Body of pancreas (tissue), 4 donors: Measurements from ENCODE around the gene BMERB1. TPM values are rescaled to one million over a fixed set of nuclear protein-coding genes. Genes with fewer than 3 reads are reported as not detected.

ENCODE experiments used
- ATAC-seq: fragments of 150-250 bp; one replicate; pipeline ENCODE4 v1.9.1; 2016
- DNase-seq, 4 donors: peaks; one replicate each; pipeline ENCODE4 v3.0.0-alpha.2; 2019
- H3K27ac ChIP-seq, 4 donors: fragments of 200-600 bp; sonication (generic); 1 replicate in 3 of 4; 2 replicates in 1 of 4; pipeline versions ENCODE4 v1.5.1 to v1.6.1; 2016 to 2019; ENCODE audit warnings: mild to moderate bottlenecking in 1 of 4, mixed read lengths in 1 of 4, moderate library complexity in 1 of 4
- H3K27me3 ChIP-seq, 2 donors: fragments of 200-600 bp; sonication (generic); one replicate each; pipeline ENCODE4 v1.6.0; 2016; ENCODE audit warnings: mild to moderate bottlenecking in 1 of 2
- H3K36me3 ChIP-seq, 2 donors: fragments of 200-600 bp; sonication (generic); replicated peaks in 1 of 2; 2 replicates each; pipeline ENCODE4 v1.5.1; 2016; ENCODE audit warnings: low read depth in 2 of 2; ENCODE audit not compliant: insufficient read depth in 1 of 2
- H3K4me1 ChIP-seq: fragments of 200-600 bp; sonication (generic); one replicate; pipeline ENCODE4 v1.6.0; 2016
- H3K4me3 ChIP-seq, 2 donors: fragments of 200-600 bp; sonication (generic); 1 replicate in 1 of 2; 2 replicates in 1 of 2; pipeline ENCODE4 v1.5.1; 2016 to 2019
- H3K9me3 ChIP-seq, 3 donors: fragments of 200-600 bp; sonication (generic); 1 replicate in 2 of 3; 2 replicates in 1 of 3; pipeline ENCODE4 v1.5.1; 2016
- POLR2A ChIP-seq, 3 donors: fragments of 450-650 bp; IDR thresholded peaks; one replicate each; pipeline ENCODE4 v1.6.1; 2016; ENCODE audit warnings: antibody characterized with exemption in 3 of 3, mild to moderate bottlenecking in 2 of 3
- WGBS, 2 donors: methylation state at CpG; one replicate each; pipeline ENCODE4 v1.1.5; 2017; 5-methylcytosine and 5-hydroxymethylcytosine counted together
- intact Hi-C: fragments of 100-400 bp; cut with DNase I; formaldehyde crosslinking; loops from one replicate; pipeline ENCODE4 v1.15.1; 2023
- total RNA-seq, 2 donors: library from RNA; depleted of rRNA; stranded (reverse); fragments of >200 nt; gene quantifications; one replicate each; pipeline ENCODE4 v1.1.0, GENCODE V29; 2016
- TF ChIP-seq, protein P1 (sequence below), 7 experiments: fragments of 450-650 bp in 4 of 7; fragments of 200-600 bp in 3 of 7; sonication (generic) in 3 of 7; IDR thresholded peaks; one replicate each; pipeline ENCODE4 v1.5.1; 2016 to 2019; ENCODE audit warnings: antibody characterized with exemption in 7 of 7

Gene BMERB1
- total RNA-seq, 2 donors from 2014 or later: 8.9 to 22.3 TPM

DNA sequence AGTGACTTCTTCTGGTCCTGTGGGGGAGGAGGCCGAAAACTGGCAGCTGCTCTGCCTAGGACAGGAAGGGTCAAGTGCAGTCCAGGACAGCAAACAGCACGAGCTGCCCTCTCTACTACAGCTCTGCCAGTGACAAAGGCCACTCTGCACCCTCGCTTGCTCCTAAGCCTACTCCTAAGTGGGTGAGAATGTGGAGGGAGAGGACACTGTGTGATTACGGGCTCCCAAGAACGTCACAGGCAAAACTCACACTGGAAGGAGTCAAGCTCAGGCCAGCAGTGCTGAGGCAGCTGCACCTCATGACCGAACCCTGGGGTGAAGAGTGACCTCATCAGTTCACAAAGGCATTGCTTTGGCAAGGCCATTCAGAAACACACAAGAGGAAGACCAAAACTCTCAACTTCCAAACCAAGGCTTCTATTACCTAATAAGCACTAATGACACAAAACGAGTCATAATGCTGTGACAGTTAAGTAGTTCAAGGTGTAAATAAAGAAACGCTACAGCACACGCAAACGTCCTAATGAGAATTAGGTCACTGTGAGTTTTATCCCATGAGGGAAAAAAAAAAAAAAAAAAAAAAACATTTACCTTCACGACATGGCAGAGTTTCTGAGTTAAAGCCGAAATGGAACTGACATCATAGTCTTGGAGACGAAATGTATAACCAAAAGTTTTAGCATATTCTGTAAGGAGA, 173.5 kb downstream of the BMERB1 start:
- DNase-seq (peak in 2 of 4 donors; percentile 33 to 57), ATAC-seq (peak; percentile 61)
- Histone ChIP-seq H3K36me3 (peaks cover 9 to 21% of the 10 kb centered on the region in 2 donors), H3K4me1 (peaks cover 10% of the 10 kb centered on the region), H3K9me3 (no peaks in the 10 kb centered on the region), H3K27ac (no peak overlapping the region), H3K27me3 (no peaks in the 10 kb centered on the region), H3K4me3 (no peak overlapping the region)
- WGBS, 2 donors: 77 to 89% methylated on average over 13 of the region's 13 CpGs
- intact Hi-C loops: no loop called here
- TF ChIP-seq, protein P1, sequence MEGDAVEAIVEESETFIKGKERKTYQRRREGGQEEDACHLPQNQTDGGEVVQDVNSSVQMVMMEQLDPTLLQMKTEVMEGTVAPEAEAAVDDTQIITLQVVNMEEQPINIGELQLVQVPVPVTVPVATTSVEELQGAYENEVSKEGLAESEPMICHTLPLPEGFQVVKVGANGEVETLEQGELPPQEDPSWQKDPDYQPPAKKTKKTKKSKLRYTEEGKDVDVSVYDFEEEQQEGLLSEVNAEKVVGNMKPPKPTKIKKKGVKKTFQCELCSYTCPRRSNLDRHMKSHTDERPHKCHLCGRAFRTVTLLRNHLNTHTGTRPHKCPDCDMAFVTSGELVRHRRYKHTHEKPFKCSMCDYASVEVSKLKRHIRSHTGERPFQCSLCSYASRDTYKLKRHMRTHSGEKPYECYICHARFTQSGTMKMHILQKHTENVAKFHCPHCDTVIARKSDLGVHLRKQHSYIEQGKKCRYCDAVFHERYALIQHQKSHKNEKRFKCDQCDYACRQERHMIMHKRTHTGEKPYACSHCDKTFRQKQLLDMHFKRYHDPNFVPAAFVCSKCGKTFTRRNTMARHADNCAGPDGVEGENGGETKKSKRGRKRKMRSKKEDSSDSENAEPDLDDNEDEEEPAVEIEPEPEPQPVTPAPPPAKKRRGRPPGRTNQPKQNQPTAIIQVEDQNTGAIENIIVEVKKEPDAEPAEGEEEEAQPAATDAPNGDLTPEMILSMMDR (IDR thresholded peaks at IDR 0.05): no peak
- no peak for TF ChIP-seq POLR2A (IDR thresholded peaks at IDR 0.05)

- H3K9me3 ChIP-seq: no peaks in the 10 kb centered on the region
- DNase-seq (no peak), ATAC-seq (no peak)
- H3K27me3 ChIP-seq: no peaks in the 10 kb centered on the region
- no peak overlapping the region for H3K4me3 ChIP-seq
- WGBS, 2 donors: 82 to 85% methylated on average over 19 of the region's 19 CpGs
- TF ChIP-seq, protein P1 (IDR thresholded peaks at IDR 0.05): no peak
- no peak for TF ChIP-seq POLR2A (IDR thresholded peaks at IDR 0.05)
- no peak overlapping the region for H3K27ac ChIP-seq
- intact Hi-C loops: no loop called here
- H3K4me1 ChIP-seq: peaks cover 10% of the 10 kb centered on the region
- H3K36me3 ChIP-seq: peaks cover 9 to 21% of the 10 kb centered on the region in 2 donors
Observed at GRCh38 chr16:15608398-15609285, 174.3 kb downstream of the BMERB1 start.

GRCh38 chr16:15609286-15609649, 174.9 kb downstream of the BMERB1 start:
- Histone ChIP-seq H3K36me3 (peaks cover 9 to 24% of the 10 kb centered on the region in 2 donors), H3K4me1 (peaks cover 10% of the 10 kb centered on the region), H3K27me3 (no peaks in the 10 kb centered on the region), H3K9me3 (no peaks in the 10 kb centered on the region), H3K4me3 (no peak overlapping the region), H3K27ac (no peak overlapping the region)
- 89 to 92% methylated on average over 6 of the region's 6 CpGs for WGBS, 2 donors
- TF ChIP-seq, protein P1 (IDR thresholded peaks at IDR 0.05): no peak
- no peak for TF ChIP-seq POLR2A (IDR thresholded peaks at IDR 0.05)
- ATAC-seq: no peak
- no peak for DNase-seq
- intact Hi-C loops: no loop called here

- intact Hi-C loops: no loop called here
- no peaks in the 10 kb centered on the region for H3K9me3 ChIP-seq
- ATAC-seq (no peak), DNase-seq (no peak)
- peaks cover 10% of the 10 kb centered on the region for H3K4me1 ChIP-seq
- H3K27me3 ChIP-seq: no peaks in the 10 kb centered on the region
- whole genome bisulfite sequencing, 2 donors: 85% methylated on average over 10 of the region's 10 CpGs
- H3K36me3 ChIP-seq: peaks cover 9 to 29% of the 10 kb centered on the region in 2 donors
- TF ChIP-seq, protein P1 (IDR thresholded peaks at IDR 0.05): no peak
- no peak for TF ChIP-seq POLR2A (IDR thresholded peaks at IDR 0.05)
- no peak overlapping the region for H3K27ac ChIP-seq
- H3K4me3 ChIP-seq: no peak overlapping the region
Observed at GRCh38 chr16:15610369-15610871, 176.0 kb downstream of the BMERB1 start.
